Measurements from ENCODE around the gene CEACAM16. TPM values are rescaled to one million over a fixed set of nuclear protein-coding genes. Genes with fewer than 3 reads are reported as not detected.

Gene CEACAM16
- not detected in 2 replicates for total RNA-seq

GRCh38 chr19:44698492-44699201, at the start of gene CEACAM16:
Gene CEACAM16 (plus strand): TSS chr19:44699151. CDS start chr19:44701457, 2,306 bp downstream.

GRCh38 chr19:44671400-44671799, 27.6 kb upstream of the CEACAM16 start, which contains the start of gene CEACAM19:
Gene CEACAM19 (plus strand): TSS chr19:44671482. CDS start chr19:44671932, 450 bp downstream.

GRCh38 chr19:44748426-44749254, 49.7 kb downstream of the CEACAM16 start, which contains the start of gene BCL3:
Gene BCL3 (plus strand): TSS chr19:44748708. CDS start chr19:44748791, 83 bp downstream.

Small RNA genes within 50 kb of the gene (small RNA-seq; reads per million reads assigned to genes)
- gene RF00285, result not detected

Other genes with a start within 250 kb of the CEACAM16 start
- 8.8 and 11.6 TPM in 2 replicates for gene ZNF180, start 198.6 kb upstream of the CEACAM16 start, total RNA-seq
- not detected in 2 replicates for gene CEACAM20, start 169.5 kb upstream of the CEACAM16 start, total RNA-seq
- not detected in 2 replicates for gene IGSF23, start 85.6 kb upstream of the CEACAM16 start, total RNA-seq
- 149 and 155 TPM in 2 replicates for gene PVR, start 55.2 kb upstream of the CEACAM16 start, total RNA-seq
- 3.2 and 3.9 TPM in 2 replicates for gene CEACAM19, start 27.7 kb upstream of the CEACAM16 start, total RNA-seq
- gene BCL3, start 49.6 kb downstream of the CEACAM16 start, total RNA-seq, result 5.5 and 7.7 TPM in 2 replicates
- not detected in 2 replicates for gene CBLC, start 78.7 kb downstream of the CEACAM16 start, total RNA-seq
- 14.5 and 27.0 TPM in 2 replicates for gene BCAM, start 110.0 kb downstream of the CEACAM16 start, total RNA-seq
- gene NECTIN2, start 147.1 kb downstream of the CEACAM16 start, total RNA-seq, result 89.5 and 108 TPM in 2 replicates
- gene TOMM40, start 192.1 kb downstream of the CEACAM16 start, total RNA-seq, result 57.4 and 71.2 TPM in 2 replicates
- 0.40 and 0.65 TPM in 2 replicates for gene APOE, start 206.6 kb downstream of the CEACAM16 start, total RNA-seq
- 0.66 and 1.2 TPM in 2 replicates for gene APOC1, start 215.5 kb downstream of the CEACAM16 start, total RNA-seq
- not detected in 2 replicates for gene APOC4, start 243.1 kb downstream of the CEACAM16 start, total RNA-seq
- gene APOC2, start 246.9 kb downstream of the CEACAM16 start, total RNA-seq, result not detected in 2 replicates